MM.1S (cell line): ENCODE measurements around the gene OTUD3.

Experiments
- DNase-seq: peaks from one replicate; pipeline ENCODE4 v3.0.0-alpha.2; 2015
- H2AFZ ChIP-seq: fragments of 300-600 bp; sonication (generic); 2 replicates; pipeline ENCODE4 v1.6.0; 2016; ENCODE audit warnings: antibody characterized with exemption, low read length
- H3F3A ChIP-seq: fragments of 300-600 bp; sonication (generic); 2 replicates; pipeline ENCODE4 v1.6.1; 2016; ENCODE audit warnings: mild to moderate bottlenecking, antibody characterized with exemption, low read length, moderate library complexity, mixed read lengths; ENCODE audit not compliant: insufficient read depth
- H3K27ac ChIP-seq: fragments of 300-600 bp; sonication (generic); 2 replicates; pipeline ENCODE4 v1.5.1; 2016; ENCODE audit warnings: mild to moderate bottlenecking, low read length
- H3K27me3 ChIP-seq: fragments of 300-600 bp; sonication (generic); replicated peaks from 2 replicates; pipeline ENCODE4 v1.6.0; 2016; ENCODE audit warnings: low read length; ENCODE audit not compliant: insufficient read depth
- H3K36me3 ChIP-seq: fragments of 300-600 bp; sonication (generic); replicated peaks from 2 replicates; pipeline ENCODE4 v1.6.1; 2016; ENCODE audit warnings: mild to moderate bottlenecking, low read length, mixed read lengths; ENCODE audit not compliant: insufficient read depth
- H3K4me1 ChIP-seq: fragments of 300-600 bp; sonication (generic); 2 replicates; pipeline ENCODE4 v1.6.1; 2016; ENCODE audit warnings: low read length, mixed read lengths
- H3K4me2 ChIP-seq: fragments of 300-600 bp; sonication (generic); 2 replicates; pipeline ENCODE4 v1.6.0; 2016; ENCODE audit warnings: low read depth, low read length
- H3K4me3 ChIP-seq: fragments of 300-600 bp; sonication (generic); 2 replicates; pipeline ENCODE4 v1.5.1; 2016; ENCODE audit warnings: low read length, mixed read lengths
- H3K79me2 ChIP-seq: fragments of 300-600 bp; sonication (generic); 2 replicates; pipeline ENCODE4 v1.6.1; 2016; ENCODE audit warnings: mixed run types, low read length, mixed read lengths
- H3K9ac ChIP-seq: fragments of 300-600 bp; sonication (generic); 2 replicates; pipeline ENCODE4 v1.6.1; 2016; ENCODE audit warnings: low read length, mixed read lengths
- H3K9me2 ChIP-seq: fragments of 300-600 bp; sonication (generic); replicated peaks from 2 replicates; pipeline ENCODE4 v1.6.1; 2016; ENCODE audit warnings: mild to moderate bottlenecking, low read length, mixed read lengths; ENCODE audit not compliant: insufficient read depth
- H3K9me3 ChIP-seq: fragments of 300-600 bp; sonication (generic); replicated peaks from 2 replicates; pipeline ENCODE4 v1.6.1; 2016; ENCODE audit warnings: mild to moderate bottlenecking, low read length, mixed read lengths; ENCODE audit not compliant: insufficient read depth
- H4K20me1 ChIP-seq: fragments of 300-600 bp; sonication (generic); 2 replicates; pipeline ENCODE4 v1.6.1; 2016; ENCODE audit warnings: mild to moderate bottlenecking, low read length, moderate library complexity, mixed read lengths; ENCODE audit not compliant: insufficient read depth
- CTCF ChIP-seq: fragments of 300-600 bp; sonication (generic); IDR thresholded peaks from 2 replicates; pipeline ENCODE4 v1.5.1; 2016; ENCODE audit warnings: antibody characterized with exemption, low read length, mixed read lengths
- EZH2 ChIP-seq: fragments of 300-600 bp; sonication (generic); optimal IDR thresholded peaks from 2 replicates; pipeline ENCODE3; 2017; ENCODE audit warnings: low read depth, mild to moderate bottlenecking, antibody characterized with exemption, low read length, mixed read lengths
- EZH2phosphoT487 ChIP-seq: fragments of 300-600 bp; sonication (generic); IDR thresholded peaks from 2 replicates; pipeline ENCODE4 v1.6.1; 2018; ENCODE audit warnings: antibody characterized with exemption, low read length

The OTUD3 gene

GRCh38 chr1:19941206-19941568 is 59.0 kb downstream of the OTUD3 start:
- no peak overlapping the region for H3K27ac ChIP-seq

GRCh38 chr1:19942088-19942487 is 59.9 kb downstream of the OTUD3 start:
- no peak for DNase-seq
- H3K4me3 ChIP-seq, result no peak overlapping the region
- H3K9ac ChIP-seq, result no peak overlapping the region
- no peak overlapping the region for H3K27ac ChIP-seq
- H3K9me2 ChIP-seq, result no peaks in the 10 kb centered on the region
- no peaks in the 10 kb centered on the region for H3K36me3 ChIP-seq
- H4K20me1 ChIP-seq, result no peaks in the 10 kb centered on the region
- no peak overlapping the region for H3K4me2 ChIP-seq
- H2AFZ ChIP-seq, result no peak overlapping the region
- peaks cover 49% of the 10 kb centered on the region for H3K27me3 ChIP-seq
- H3K9me3 ChIP-seq, result no peaks in the 10 kb centered on the region
- no peaks in the 10 kb centered on the region for H3K4me1 ChIP-seq
- no peak for TF ChIP-seq EZH2
- no peak for TF ChIP-seq EZH2phosphoT487
- no peak for TF ChIP-seq CTCF
- H3F3A ChIP-seq, result no peaks in the 10 kb centered on the region
- H3K79me2 ChIP-seq, result no peaks in the 10 kb centered on the region

More at GRCh38 chr1:19941206-19941568, 59.0 kb downstream of the OTUD3 start:
- H3K36me3 ChIP-seq, result no peaks in the 10 kb centered on the region
- no peak overlapping the region for H3K9ac ChIP-seq
- no peaks in the 10 kb centered on the region for H4K20me1 ChIP-seq
- H3K9me2 ChIP-seq, result no peaks in the 10 kb centered on the region
- H3K4me3 ChIP-seq, result no peak overlapping the region
- no peak overlapping the region for H2AFZ ChIP-seq
- DNase-seq, result no peak
- no peaks in the 10 kb centered on the region for H3K79me2 ChIP-seq
- H3K4me1 ChIP-seq, result no peaks in the 10 kb centered on the region
- peaks cover 40% of the 10 kb centered on the region for H3K27me3 ChIP-seq
- no peak overlapping the region for H3K4me2 ChIP-seq
- H3K9me3 ChIP-seq, result no peaks in the 10 kb centered on the region
- no peak for TF ChIP-seq EZH2phosphoT487
- TF ChIP-seq EZH2, result no peak
- TF ChIP-seq CTCF, result no peak
- no peaks in the 10 kb centered on the region for H3F3A ChIP-seq

- H3K9ac ChIP-seq, result no peak overlapping the region
- H3K4me1 ChIP-seq, result no peaks in the 10 kb centered on the region
- no peaks in the 10 kb centered on the region for H3K9me2 ChIP-seq
- no peaks in the 10 kb centered on the region for H3K9me3 ChIP-seq
- no peak overlapping the region for H3K27ac ChIP-seq
- H4K20me1 ChIP-seq, result no peaks in the 10 kb centered on the region
- H3K36me3 ChIP-seq, result no peaks in the 10 kb centered on the region
- no peak overlapping the region for H3K4me3 ChIP-seq
- H3K79me2 ChIP-seq, result no peaks in the 10 kb centered on the region
- TF ChIP-seq EZH2, result no peak
- no peak for TF ChIP-seq EZH2phosphoT487
- no peak for TF ChIP-seq CTCF
- no peak for DNase-seq
- no peak overlapping the region for H3K4me2 ChIP-seq
- no peak overlapping the region for H2AFZ ChIP-seq
- peaks cover 53% of the 10 kb centered on the region for H3K27me3 ChIP-seq
- no peaks in the 10 kb centered on the region for H3F3A ChIP-seq
These were observed 60.5 kb downstream of the OTUD3 start for GRCh38 chr1:19942657-19943056.
